GM12892 (cell line): ENCODE results near the gene KRT6B.

ENCODE experiments used
- POLR2AphosphoS5 ChIP-seq: IDR thresholded peaks from 2 replicates; pipeline ENCODE4 v1.6.1; 2011; ENCODE audit warnings: low read depth, low read length, control low read depth
- TAF1 ChIP-seq: IDR thresholded peaks from 2 replicates; pipeline ENCODE4 v1.6.1; 2011; ENCODE audit warnings: low read depth, mild to moderate bottlenecking, control low read depth, low read length, borderline replicate concordance

- TF ChIP-seq POLR2AphosphoS5 (no peak), TAF1 (no peak)
Measured at GRCh38 chr12:52448228-52448627, 3.7 kb downstream of the KRT6B start.
